ENCODE results near the gene HBG1.
"Not testable (repeated sequence)": the region's sequence is repeated elsewhere in the genome, so short reads cannot be mapped to it uniquely, and the experiment has no call there.

Gene HBG1

GRCh38 chr11:5276697-5277096 lies 27.0 kb upstream of the HBG1 start:
- no peak for DNase-seq

GRCh38 chr11:5275369-5276110 lies 25.9 kb upstream of the HBG1 start:
- DNase-seq: no peak

GRCh38 chr11:5274395-5274794 lies 24.7 kb upstream of the HBG1 start:
- DNase-seq: no peak

GRCh38 chr11:5272395-5273017 lies 22.8 kb upstream of the HBG1 start:
- no peak for DNase-seq

GRCh38 chr11:5269715-5270147 lies 20.1 kb upstream of the HBG1 start, which contains the start of gene HBE1:
TSS of gene HBE1 (minus strand) at chr11:5269945. CDS start at chr11:5269890, 55 bp downstream.
- no peak for DNase-seq

GRCh38 chr11:5267033-5267563 lies 17.4 kb upstream of the HBG1 start:
- DNase-seq: no peak

GRCh38 chr11:5266609-5267008 lies 17.0 kb upstream of the HBG1 start:
- no peak for DNase-seq

- no peak for DNase-seq
Measured at GRCh38 chr11:5265832-5266231, 16.2 kb upstream of the HBG1 start.

GRCh38 chr11:5258543-5259262 lies 9.0 kb upstream of the HBG1 start:
- no peak for DNase-seq

GRCh38 chr11:5257296-5257695 lies 7.6 kb upstream of the HBG1 start:
- DNase-seq: no peak

GRCh38 chr11:5254646-5255413 lies 5.2 kb upstream of the HBG1 start, which contains the start of gene HBG2:
TSS of gene HBG2 (minus strand) at chr11:5254781. CDS start at chr11:5254728, 53 bp downstream.
- not testable (repeated sequence) for DNase-seq

GRCh38 chr11:5254023-5254422 lies 4.4 kb upstream of the HBG1 start:
- DNase-seq: not testable (repeated sequence)

GRCh38 chr11:5253440-5253839 lies 3.8 kb upstream of the HBG1 start:
- not testable (repeated sequence) for DNase-seq

GRCh38 chr11:5252919-5253265 lies 3.2 kb upstream of the HBG1 start:
- no peak for DNase-seq

- no peak for DNase-seq
Measured at GRCh38 chr11:5252192-5252918, 2.7 kb upstream of the HBG1 start.

GRCh38 chr11:5251746-5252145 lies 2.1 kb upstream of the HBG1 start:
- no peak for DNase-seq

- DNase-seq: no peak
Measured at GRCh38 chr11:5250543-5251204, 1.0 kb upstream of the HBG1 start.

GRCh38 chr11:5248498-5248897 lies 1.2 kb downstream of the HBG1 start:
- DNase-seq: not testable (repeated sequence)

GRCh38 chr11:5247472-5248192 lies 2.0 kb downstream of the HBG1 start:
- DNase-seq: no peak

GRCh38 chr11:5246772-5247471 lies 2.7 kb downstream of the HBG1 start:
- no peak for DNase-seq
